Central memory CD8-positive, alpha-beta T cell (primary cell): ENCODE measurements around the gene FBLN5.

ENCODE experiments used
- ATAC-seq: fragments of 150-1000 bp; cut with Tn5 transposase; replicated peaks from 2 replicates; pipeline ENCODE4 v1.10.0; 2022; ENCODE audit warnings: mild to moderate bottlenecking, moderate FRiP score, moderate number of reproducible peaks; ENCODE audit not compliant: poor library complexity, severe bottlenecking; ENCODE audit errors: extremely low read depth
- DNase-seq, 2 donors: peaks; one replicate each; pipeline ENCODE4 v3.0.0; 2021; ENCODE audit warnings: low spot score in 2 of 2
- H3K27ac Mint-ChIP-seq: one replicate; pipeline ENCODE4 v1.8.0; 2022; ENCODE audit warnings: low read depth, mild to moderate bottlenecking, moderate library complexity, mixed read lengths
- H3K27me3 Mint-ChIP-seq: one replicate; pipeline ENCODE4 v1.8.0; 2022; ENCODE audit warnings: mixed read lengths
- H3K36me3 Mint-ChIP-seq: one replicate; pipeline ENCODE4 v1.8.0; 2022; ENCODE audit warnings: mild to moderate bottlenecking, moderate library complexity, mixed read lengths; ENCODE audit not compliant: insufficient read depth
- H3K4me1 Mint-ChIP-seq: one replicate; pipeline ENCODE4 v1.8.0; 2022; ENCODE audit warnings: mixed read lengths
- H3K4me3 Mint-ChIP-seq: one replicate; pipeline ENCODE4 v1.8.0; 2022; ENCODE audit warnings: mild to moderate bottlenecking, moderate library complexity, mixed read lengths
- H3K9me3 Mint-ChIP-seq: one replicate; pipeline ENCODE4 v1.8.0; 2022; ENCODE audit warnings: mixed read lengths

Gene FBLN5

GRCh38 chr14:91947475-91948184 is at the start of gene FBLN5:
Gene FBLN5, minus strand, starts transcription at chr14:91947694. Its CDS starts 465 bp downstream, at chr14:91947229.
- Mint-ChIP-seq H3K27me3 (peaks cover 47% of the 10 kb centered on the region), H3K4me3 (peak within 1 kb of the TSS; percentile 76), H3K4me1 (peaks cover 16% of the 10 kb centered on the region), H3K27ac (no peak within 1 kb of the TSS), H3K36me3 (no peaks in the 10 kb centered on the region), H3K9me3 (no peaks in the 10 kb centered on the region)
- ATAC-seq (peak; percentile 40), DNase-seq (no peak)

- ATAC-seq: no peak
- Mint-ChIP-seq H3K36me3 (peaks cover 29% of the 10 kb centered on the region), H3K9me3 (no peaks in the 10 kb centered on the region)
Measured at GRCh38 chr14:91996948-91997371, 49.5 kb upstream of the FBLN5 start.

GRCh38 chr14:91987192-91987591 is 39.7 kb upstream of the FBLN5 start:
- ATAC-seq: no peak
- Mint-ChIP-seq H3K27me3 (no peaks in the 10 kb centered on the region), H3K9me3 (no peaks in the 10 kb centered on the region), H3K4me1 (peaks cover 16% of the 10 kb centered on the region), H3K27ac (no peak overlapping the region), H3K36me3 (peaks cover 39% of the 10 kb centered on the region), H3K4me3 (no peak overlapping the region)
- no peak for DNase-seq

More at GRCh38 chr14:91996948-91997371, 49.5 kb upstream of the FBLN5 start:
- Mint-ChIP-seq H3K4me3 (no peak overlapping the region), H3K4me1 (peaks cover 24% of the 10 kb centered on the region), H3K27ac (peak overlapping the region; percentile 56), H3K27me3 (no peaks in the 10 kb centered on the region)
- no peak for DNase-seq

- Mint-ChIP-seq H3K36me3 (peaks cover 32% of the 10 kb centered on the region), H3K4me3 (no peak overlapping the region), H3K27ac (no peak overlapping the region), H3K27me3 (no peaks in the 10 kb centered on the region), H3K9me3 (no peaks in the 10 kb centered on the region), H3K4me1 (peaks cover 16% of the 10 kb centered on the region)
- DNase-seq (no peak), ATAC-seq (no peak)
Measured at GRCh38 chr14:91985521-91986255, 38.2 kb upstream of the FBLN5 start.

- DNase-seq: no peak
- H3K4me3 Mint-ChIP-seq: no peak overlapping the region
- no peak overlapping the region for H3K27ac Mint-ChIP-seq
- H3K9me3 Mint-ChIP-seq: no peaks in the 10 kb centered on the region
- H3K36me3 Mint-ChIP-seq: peaks cover 34% of the 10 kb centered on the region
- peaks cover 16% of the 10 kb centered on the region for H3K4me1 Mint-ChIP-seq
- ATAC-seq: no peak
- H3K27me3 Mint-ChIP-seq: no peaks in the 10 kb centered on the region
Measured at GRCh38 chr14:91985008-91985407, 37.5 kb upstream of the FBLN5 start.

- Mint-ChIP-seq H3K27me3 (no peaks in the 10 kb centered on the region), H3K27ac (no peak overlapping the region), H3K9me3 (no peaks in the 10 kb centered on the region), H3K4me1 (peaks cover 16% of the 10 kb centered on the region), H3K4me3 (no peak overlapping the region), H3K36me3 (peaks cover 32% of the 10 kb centered on the region)
- DNase-seq (no peak), ATAC-seq (no peak)
Measured at GRCh38 chr14:91983588-91983987, 36.1 kb upstream of the FBLN5 start.

GRCh38 chr14:91980157-91980556 is 32.7 kb upstream of the FBLN5 start:
- Mint-ChIP-seq H3K4me1 (peaks cover 16% of the 10 kb centered on the region), H3K36me3 (peaks cover 14% of the 10 kb centered on the region), H3K27ac (peak overlapping the region; percentile 22), H3K4me3 (no peak overlapping the region), H3K9me3 (no peaks in the 10 kb centered on the region), H3K27me3 (no peaks in the 10 kb centered on the region)
- DNase-seq: no peak
- no peak for ATAC-seq

GRCh38 chr14:91977884-91978283 is 30.4 kb upstream of the FBLN5 start:
- Mint-ChIP-seq H3K27me3 (no peaks in the 10 kb centered on the region), H3K4me1 (peaks cover 13% of the 10 kb centered on the region), H3K9me3 (no peaks in the 10 kb centered on the region), H3K4me3 (no peak overlapping the region), H3K36me3 (peaks cover 20% of the 10 kb centered on the region), H3K27ac (peak overlapping the region; percentile 7)
- DNase-seq (no peak), ATAC-seq (no peak)

GRCh38 chr14:91975763-91976162 is 28.3 kb upstream of the FBLN5 start:
- DNase-seq: no peak
- Mint-ChIP-seq H3K27ac (no peak overlapping the region), H3K4me3 (no peak overlapping the region), H3K4me1 (peaks cover 11% of the 10 kb centered on the region), H3K9me3 (no peaks in the 10 kb centered on the region), H3K36me3 (peaks cover 30% of the 10 kb centered on the region), H3K27me3 (no peaks in the 10 kb centered on the region)
- no peak for ATAC-seq

GRCh38 chr14:91971188-91971778 is 23.8 kb upstream of the FBLN5 start:
- peaks cover 35% of the 10 kb centered on the region for H3K36me3 Mint-ChIP-seq
- no peak for DNase-seq
- peak overlapping the region; percentile 8 for H3K27ac Mint-ChIP-seq
- no peaks in the 10 kb centered on the region for H3K27me3 Mint-ChIP-seq
- no peak for ATAC-seq
- no peak overlapping the region for H3K4me3 Mint-ChIP-seq
- H3K9me3 Mint-ChIP-seq: no peaks in the 10 kb centered on the region
- peaks cover 7% of the 10 kb centered on the region for H3K4me1 Mint-ChIP-seq

- peaks cover 24% of the 10 kb centered on the region for H3K36me3 Mint-ChIP-seq
- H3K27me3 Mint-ChIP-seq: no peaks in the 10 kb centered on the region
- H3K27ac Mint-ChIP-seq: peak overlapping the region; percentile 91
- H3K9me3 Mint-ChIP-seq: no peaks in the 10 kb centered on the region
- H3K4me1 Mint-ChIP-seq: peaks cover 7% of the 10 kb centered on the region
- H3K4me3 Mint-ChIP-seq: peak overlapping the region; percentile 52
- DNase-seq (peak in 1 of 2 donors; percentile 28), ATAC-seq (peak; percentile 99)
Measured at GRCh38 chr14:91968280-91968679, 20.8 kb upstream of the FBLN5 start.

- H3K4me1 Mint-ChIP-seq: peaks cover 7% of the 10 kb centered on the region
Measured at GRCh38 chr14:91964724-91965123, 17.2 kb upstream of the FBLN5 start.

More at GRCh38 chr14:91964724-91965123, 17.2 kb upstream of the FBLN5 start:
- ATAC-seq (no peak), DNase-seq (no peak)
- Mint-ChIP-seq H3K36me3 (peaks cover 6% of the 10 kb centered on the region), H3K27me3 (no peaks in the 10 kb centered on the region), H3K4me3 (no peak overlapping the region), H3K27ac (no peak overlapping the region), H3K9me3 (no peaks in the 10 kb centered on the region)
